HG03342 (cell line): ENCODE measurements around the gene SFXN5.

ENCODE experiments used
- ATAC-seq: cut with Tn5 transposase; IDR thresholded peaks from one replicate; pipeline ENCODE4 v1.9.1; 2021; ENCODE audit warnings: mild to moderate bottlenecking, moderate library complexity; ENCODE audit not compliant: unreplicated experiment

SFXN5 gene

DNA sequence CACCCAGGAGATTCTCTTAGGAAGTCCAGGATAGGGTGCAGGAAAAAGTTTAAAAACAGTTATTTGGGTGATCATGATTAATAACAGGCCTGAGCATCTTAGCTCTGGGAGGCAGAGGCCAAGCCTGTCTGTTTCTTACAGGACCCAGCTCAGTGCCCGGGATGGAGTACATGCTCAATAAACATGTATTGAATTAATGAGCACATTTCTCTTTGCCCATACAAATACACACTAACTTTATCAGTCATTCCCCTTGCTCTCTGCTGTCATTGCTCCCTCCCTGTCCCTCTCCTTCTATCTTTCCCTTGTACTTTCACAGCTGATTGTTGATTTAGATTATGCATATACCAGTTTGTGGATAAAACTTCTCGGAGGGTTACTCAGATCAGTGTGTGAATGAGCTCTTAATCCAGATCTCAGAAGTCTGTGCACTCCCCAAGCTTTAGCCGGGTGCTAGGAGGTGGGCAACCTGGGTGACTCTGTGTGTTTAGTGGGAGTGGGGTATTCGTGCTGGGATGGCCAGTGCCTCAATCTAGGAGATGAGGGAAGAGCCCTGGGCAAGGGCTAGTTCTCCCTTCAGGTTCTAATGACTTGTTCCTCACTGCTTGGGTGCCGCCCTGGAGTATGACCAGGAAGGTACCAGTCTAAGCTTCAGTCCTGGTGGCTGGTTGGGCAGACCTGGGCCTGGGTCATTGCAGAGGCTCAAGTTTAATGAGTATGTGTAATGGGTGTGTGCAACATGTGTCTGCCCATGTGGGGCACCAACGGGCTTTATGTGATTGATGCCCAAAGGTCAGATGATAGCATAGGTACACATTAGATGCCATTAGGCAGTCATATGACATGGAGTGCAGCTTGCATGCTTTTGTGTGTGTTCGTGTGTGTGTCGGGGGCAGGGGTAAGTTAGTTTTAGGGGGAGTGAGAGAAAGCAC is 143.6 kb downstream of the SFXN5 start:
- ATAC-seq = no peak

DNA sequence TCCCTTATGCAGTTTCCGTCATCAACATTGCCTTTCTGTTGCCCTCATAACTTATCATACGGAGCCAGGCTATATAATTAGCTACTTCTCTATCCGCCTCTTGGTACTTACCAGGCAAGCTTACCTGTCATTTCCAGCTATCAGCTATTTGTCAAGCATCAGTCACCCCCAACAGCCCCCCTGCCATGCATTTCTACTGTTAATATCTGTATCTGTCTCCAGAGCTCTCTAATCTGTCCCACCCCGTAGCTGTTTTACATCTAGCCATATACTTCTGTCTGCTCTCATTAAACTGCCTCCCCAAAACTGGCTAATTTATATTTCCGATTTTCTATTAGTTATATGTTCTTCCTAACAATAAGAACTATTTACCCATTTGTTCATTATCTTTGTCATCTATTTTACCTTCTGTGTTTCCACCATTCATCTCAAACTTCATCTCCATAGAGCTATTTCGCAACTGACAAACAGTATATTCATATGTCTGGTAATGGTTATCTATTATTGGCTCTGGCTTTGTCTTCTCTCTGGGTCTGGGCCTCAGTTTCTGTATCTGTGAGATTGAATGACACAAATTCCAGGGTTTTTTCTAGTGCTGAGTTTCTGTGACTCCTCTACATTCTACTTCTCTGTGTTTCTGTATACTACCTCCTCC is 144.6 kb downstream of the SFXN5 start:
- ATAC-seq = no peak

DNA sequence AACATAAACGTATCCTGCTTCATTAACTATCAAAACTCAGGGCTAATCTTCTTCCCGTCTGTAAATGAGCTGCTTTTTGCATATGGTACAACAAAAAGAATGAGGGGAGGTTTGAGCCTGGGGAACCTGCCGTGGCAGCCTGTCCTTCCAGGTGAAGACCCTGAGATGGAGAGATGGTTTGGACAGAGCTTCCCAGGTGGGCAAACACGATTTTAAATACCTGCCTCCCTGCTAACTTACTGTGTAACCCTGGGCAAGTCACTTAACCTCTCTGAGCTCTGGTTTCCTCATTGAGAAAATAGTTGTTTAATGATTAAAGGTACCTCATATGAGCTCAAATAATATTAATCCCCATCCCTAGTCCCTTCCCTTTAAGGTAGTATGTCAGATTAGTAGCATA is 145.1 kb downstream of the SFXN5 start:
- no peak for ATAC-seq

DNA sequence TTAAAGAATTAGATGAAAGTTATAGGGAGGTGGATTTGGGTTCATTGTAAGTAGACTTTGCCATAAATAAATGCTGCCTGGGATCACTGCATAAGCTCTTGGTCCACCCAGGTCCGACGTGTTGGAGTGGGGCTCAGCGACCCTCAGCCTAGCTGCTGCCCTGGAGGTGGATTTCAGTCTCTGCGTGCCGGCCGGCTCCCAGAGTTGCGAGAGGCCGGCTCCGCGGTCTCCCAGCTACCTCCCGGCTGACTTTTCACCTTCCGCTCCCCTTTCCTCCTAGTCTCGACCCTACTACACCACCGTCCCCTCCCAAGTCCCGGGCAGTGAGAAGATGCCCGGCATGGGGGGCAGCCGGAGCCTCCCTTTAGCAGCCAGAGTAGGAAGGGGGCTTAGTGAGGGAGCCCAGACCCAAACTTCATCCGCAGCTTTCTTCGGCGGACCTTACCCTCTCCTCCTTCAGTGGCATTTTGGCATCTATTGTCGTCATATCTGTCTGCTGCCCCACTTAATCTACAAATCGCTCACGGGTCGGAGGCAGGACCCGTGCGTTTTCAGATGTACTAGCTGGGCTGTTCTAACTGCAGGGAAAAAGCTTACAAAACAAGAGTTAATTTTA is 146.1 kb downstream of the SFXN5 start:
- ATAC-seq = no peak

DNA sequence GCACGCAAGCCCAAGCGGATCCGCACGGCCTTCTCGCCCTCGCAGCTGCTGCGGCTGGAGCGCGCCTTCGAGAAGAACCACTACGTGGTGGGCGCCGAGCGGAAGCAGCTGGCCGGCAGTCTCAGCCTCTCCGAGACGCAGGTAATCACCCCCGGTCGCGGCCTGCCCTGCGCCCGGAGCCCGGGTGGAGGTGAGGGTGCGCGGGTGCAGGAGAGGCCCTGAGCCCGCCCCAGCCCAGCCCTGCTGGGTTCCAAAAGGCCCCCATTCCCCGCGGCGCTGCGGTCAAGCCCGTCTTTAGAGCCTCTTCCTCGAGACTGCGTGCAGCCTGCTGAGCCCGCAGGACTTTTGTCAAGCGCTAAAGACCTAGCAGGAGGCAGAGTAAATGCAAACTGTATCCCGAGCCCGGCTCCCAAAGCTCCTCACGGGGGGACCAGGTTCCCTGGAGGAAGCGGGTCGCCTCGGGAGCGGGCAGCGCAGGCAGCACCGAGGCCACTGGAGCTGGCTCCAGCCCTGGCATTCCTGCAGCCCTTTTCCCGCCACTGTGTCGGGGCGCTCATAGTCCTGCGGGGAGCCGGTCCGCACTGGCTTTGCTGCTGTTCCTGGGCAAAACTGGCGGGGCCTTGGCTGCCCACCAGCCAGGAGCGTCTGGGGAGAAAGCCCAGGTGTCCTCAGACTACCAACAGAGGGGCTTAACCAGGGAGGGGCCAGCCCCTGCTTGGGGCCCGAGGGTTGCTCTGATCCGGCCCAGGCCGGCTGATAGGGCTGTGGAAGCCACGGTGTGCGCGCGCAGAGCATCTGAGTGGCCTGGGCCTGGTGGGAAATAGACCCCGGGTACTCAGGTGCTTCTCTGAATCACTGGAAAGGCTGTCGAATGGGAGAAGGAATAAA is 146.9 kb downstream of the SFXN5 start:
- peak; percentile 42 for ATAC-seq

DNA sequence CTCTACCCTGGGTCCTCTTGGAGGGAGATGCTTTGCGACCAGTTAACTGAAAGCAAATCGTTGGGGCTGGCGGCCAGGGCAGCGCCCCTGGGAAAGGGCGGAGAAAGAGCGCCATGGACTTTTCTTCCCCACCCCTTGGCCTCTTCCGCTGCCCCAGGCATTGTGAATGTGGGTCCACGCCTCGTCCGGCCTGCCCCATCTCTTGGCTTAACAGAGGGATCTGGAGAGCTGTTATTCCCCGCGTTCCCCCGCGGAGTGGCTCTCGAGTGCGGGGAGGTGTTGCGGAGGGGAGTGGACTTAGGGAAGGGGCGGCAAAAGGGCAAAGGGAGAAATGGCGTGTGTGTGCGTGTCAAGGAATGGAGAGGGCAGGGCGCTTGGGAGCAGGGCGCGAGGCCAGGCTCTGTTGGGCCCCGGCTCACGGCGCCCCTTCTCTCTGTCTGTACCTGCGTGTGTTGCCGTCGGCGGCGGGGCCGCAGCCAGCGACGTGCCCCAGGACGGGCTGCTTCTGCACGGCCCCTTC is 147.6 kb downstream of the SFXN5 start:
- no peak for ATAC-seq

DNA sequence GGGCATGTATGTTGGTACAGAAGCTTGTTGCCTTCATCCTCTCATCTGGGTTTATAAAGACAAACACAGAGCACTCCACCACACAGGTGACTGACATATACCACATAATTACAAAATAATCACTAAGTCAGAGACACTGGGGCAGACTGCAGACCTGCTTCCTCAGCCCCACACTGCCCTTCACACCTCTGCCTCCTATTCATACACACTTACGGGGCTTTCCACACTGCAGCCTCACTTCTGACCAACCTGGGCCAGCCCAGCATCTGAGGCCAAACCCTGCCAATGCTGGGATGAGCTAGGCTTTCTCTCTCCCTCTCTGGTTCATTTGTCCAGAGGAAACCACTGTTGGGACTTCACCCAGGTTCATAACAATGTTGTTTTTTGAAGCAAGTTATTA is 149.7 kb downstream of the SFXN5 start:
- ATAC-seq = no peak

DNA sequence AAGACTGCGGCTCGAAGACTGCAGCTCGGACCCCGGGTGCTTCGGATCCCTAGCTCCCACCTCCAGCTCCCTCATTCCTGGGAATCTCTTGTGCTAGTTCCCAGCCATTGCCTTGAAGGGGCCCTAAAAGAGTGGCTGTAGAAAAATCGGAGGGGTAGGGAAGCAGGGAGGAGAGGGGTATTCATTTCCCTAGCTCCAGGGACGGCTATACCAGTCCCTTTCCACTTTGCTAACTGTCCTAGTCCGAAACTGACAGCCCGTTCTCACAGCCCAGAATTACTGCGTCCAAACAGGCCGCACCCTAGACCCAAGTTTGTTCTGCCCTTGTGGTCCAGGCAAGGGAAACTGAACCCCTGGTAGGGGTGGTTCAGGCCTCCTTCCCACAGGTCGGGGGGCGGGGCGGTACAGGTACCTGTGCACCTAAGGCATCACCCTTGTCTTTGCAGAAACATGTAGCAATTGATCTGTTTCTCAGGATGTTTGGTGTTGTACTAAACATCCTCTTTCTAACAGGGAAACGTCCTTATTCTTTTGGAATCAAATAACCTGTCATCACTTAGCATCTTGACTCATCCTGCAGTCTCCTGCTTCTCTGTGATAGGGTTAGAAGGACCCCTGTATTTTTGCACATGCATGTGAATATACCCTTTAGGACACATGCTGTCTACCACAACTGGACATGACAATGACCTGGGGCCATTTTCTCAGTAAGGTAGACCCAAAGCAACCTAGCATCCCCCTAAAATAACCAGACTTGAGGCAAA is 150.2 kb downstream of the SFXN5 start:
- no peak for ATAC-seq

DNA sequence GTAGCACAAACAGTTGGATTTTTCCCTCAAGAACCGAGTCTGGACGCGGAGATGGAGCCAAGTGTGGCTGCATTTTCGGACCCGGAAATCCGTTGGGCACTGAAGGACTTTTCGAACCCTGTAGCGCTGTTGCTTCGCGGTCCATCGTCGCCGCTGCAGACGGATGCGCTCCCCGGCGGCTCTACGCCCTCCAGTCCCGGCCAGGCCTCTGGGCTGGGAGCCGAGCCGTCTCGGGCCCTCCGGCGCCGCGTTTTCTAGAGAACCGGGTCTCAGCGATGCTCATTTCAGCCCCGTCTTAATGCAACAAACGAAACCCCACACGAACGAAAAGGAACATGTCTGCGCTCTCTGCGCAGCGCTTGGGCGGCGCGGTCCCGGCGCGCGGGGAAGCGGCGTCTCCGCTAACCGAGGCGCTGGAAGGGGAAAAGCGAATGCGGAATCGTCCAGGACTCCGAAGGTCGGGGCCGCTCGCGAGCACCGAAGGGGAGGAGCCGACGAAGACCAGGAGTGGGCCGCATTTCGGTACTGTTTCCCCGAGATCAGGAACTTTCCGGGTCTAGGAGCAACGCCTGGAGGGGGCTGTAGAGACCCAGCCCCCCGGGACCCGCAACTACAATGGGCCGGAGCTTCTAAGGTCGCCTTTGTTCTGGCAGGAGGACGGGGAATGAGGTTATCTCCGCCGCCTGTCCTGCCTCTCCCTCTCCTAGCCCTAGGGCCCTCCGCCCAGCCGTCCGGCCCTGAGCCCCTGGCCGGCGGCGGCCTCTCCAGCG is 151.0 kb downstream of the SFXN5 start:
- ATAC-seq = no peak

DNA sequence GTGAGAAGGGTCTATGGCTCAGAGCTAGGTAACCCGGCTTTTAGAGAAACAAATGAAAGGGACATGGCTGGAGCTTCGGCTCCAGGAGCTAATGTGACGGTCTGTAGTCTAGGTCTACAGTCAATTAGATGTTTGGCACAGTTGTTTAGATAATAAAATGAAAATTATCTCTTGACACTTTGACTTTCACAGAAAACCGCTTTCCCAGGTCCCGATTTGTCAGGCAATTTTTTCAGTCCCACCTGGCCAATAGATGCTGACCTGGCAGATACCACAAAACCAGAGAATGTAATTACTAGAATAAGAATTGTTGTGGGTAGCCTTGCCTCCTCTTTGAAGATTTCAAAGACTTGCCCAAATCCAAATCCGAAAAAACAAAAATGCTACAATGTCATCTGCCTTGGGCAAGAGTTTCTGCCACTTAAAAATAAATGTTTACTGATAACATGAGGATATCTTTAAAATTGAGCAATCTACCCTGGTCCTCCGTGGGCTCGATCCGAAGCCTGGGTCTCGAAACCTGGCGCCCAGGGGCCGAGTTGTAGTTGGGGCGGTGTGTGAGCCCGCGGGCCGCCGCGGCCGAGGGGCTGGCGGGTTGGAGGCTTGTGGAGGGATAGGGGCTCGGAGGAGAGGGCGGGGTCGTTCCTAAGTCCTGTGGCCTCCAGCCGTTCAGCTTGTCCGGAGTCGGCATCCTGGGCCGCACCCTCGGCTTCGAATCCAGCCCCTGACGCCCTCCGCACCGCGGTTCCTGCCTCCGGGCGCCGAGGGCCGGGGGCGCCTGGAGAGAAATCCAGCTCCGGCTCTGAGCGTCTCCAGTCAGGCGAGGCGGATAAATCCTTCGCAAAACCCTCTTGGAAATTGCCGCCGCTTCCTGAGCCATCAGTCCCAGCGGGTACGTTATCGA is 151.8 kb downstream of the SFXN5 start:
- ATAC-seq = no peak

DNA sequence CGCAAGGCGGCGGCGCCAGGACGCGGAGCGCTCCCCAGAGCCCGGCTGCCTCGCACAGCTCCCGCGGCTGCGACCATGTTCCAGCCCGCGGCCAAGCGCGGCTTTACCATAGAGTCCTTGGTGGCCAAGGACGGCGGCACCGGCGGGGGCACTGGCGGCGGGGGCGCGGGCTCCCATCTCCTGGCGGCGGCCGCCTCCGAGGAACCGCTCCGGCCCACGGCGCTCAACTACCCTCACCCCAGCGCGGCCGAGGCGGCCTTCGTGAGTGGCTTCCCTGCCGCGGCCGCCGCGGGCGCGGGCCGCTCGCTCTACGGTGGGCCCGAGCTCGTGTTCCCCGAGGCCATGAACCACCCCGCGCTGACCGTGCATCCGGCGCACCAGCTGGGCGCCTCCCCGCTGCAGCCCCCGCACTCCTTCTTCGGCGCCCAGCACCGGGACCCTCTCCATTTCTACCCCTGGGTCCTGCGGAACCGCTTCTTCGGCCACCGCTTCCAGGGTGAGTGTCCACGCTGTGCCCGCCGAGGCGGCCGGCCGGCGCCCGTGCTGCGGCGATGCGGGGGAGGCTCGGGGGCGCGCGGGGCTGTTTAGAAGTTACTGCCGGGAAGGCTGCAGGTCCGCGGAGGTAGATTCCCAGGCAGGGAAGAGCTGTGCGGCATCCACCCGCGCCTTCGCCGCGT is 153.5 kb downstream of the SFXN5 start:
- no peak for ATAC-seq

DNA sequence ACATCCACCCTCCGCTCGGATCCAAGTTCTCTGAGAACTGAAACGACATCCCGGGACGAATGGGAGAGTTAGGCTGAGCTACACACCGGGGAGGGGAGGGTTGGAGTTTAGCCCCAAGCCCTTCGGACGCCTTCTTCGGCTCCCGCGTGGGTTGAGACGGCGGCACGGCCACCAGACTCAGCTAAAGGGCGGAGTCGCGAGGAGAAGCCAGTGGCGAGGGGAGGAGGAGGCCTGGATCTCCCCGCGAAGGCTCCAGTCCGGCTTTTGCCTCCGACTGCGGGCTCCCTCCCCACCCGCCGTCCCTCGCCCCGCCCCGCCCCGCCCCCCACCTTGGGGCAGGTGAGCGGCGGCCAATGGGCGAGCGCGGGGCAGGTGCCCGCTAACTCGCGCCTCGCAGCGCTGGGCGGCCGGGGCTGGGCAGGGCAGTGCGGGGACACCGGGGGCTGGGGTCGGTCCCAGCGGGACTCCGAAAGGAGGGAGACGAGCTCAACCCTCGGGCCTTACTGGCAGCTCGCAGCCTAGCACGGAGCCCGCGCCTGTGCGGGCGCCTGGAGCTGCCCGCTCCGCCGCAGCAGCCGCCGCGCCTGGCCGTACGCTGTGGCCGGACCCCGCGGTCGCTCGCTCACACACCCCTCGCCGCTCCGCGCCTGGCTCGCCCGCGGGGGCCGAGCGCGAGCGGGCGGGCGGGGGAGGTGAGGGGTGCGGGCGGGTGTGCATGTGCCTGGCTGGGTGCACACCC is 154.2 kb downstream of the SFXN5 start, which contains the start of gene EMX1:
EMX1 (plus strand) TSS at position 382 of the 739 bp plus-strand sequence; CDS start at position 716, 334 bp downstream.
- ATAC-seq = peak; percentile 44

DNA sequence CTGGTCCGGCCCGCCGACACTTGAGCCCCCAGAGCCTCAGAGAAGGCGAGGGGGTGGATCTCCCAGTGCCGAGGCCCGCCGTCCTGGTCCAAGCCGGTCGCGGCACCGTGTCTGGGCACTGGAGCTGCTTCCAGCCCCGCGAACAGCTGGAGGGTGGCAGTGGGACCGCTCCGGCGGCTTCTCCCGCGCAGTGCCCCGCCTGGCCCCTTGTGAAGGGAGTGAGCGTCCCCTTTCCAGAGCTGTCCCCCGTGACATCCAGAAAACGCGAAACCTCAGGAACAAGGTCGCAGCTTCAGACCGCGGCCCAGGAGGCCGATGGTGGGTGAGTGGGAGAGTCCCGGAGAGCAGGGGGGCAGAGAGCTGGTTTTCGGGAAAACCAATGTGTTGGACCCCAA is 154.8 kb downstream of the SFXN5 start:
- peak; percentile 0 for ATAC-seq

DNA sequence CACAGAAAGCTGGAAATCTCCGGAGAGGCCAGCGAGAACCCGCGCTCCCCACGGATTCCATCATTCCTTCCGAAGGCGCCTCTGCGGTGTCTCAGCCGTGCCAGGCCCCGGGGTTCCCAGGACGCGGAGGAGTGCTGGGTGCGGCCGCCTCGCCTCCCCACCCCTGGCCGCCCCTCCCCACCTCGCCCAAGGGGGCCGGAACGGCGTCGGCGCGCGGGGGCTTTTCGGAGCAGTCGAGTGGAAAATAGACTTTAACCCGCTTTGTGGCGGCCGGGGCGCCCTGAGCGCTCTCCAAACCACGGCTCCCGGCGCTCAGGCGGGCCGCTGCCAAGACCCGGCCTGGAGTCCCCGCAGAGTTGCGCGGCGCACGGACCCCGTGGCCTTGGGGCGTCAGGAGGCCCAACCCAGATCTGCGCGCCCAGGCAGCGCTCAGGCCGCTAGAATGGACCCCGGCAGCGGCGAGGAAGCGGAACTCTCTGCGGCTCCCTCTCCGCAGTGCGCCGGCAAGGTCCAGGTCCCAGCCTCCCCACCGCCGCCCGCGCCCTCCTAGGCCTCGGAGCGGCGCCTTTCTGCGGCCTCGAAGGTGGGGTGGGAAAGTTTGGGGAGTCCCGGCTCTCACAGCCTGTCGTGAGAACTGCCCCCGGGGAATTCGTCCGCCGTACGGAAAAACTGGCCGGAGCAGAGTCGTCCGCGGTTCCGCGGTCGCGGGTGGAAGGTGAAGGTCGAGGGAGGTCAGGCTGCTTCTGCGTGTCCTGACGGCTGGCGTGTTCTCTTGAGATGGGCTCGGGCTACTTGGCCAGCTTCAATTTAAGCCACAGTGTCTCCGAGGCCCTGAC is 155.4 kb downstream of the SFXN5 start:
- peak; percentile 62 for ATAC-seq

DNA sequence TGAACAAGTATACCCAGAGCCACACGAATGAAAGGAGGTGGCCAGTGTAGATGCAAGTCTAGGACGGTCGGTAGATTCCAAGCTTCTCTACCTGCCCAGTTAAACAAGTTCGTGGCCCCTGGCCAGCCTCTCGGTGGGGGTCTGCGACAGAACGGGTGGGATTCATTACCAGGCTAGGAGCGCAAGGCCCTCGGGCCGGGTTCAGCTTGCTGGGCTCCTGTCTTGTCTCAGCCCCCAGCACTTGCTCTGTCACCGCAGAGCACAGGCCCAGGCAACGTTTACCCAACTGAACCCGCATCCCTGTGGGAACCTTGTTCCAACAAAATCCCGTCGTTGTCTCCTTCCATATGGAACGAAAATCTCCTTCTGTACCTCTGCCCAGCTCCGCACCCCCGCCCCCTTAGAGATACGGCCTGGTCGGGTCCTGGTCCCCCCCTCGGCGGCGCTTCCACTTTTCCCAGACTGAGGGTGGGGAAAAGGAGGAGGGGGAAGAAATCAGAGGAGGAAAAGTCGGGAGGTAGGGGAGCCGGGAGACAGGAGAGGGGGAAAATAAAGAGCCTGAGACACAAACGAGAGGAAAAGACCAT is 156.1 kb downstream of the SFXN5 start:
- ATAC-seq = no peak
